HCEC 1CT (cell line): ENCODE data around the gene LRRC41.
"Not testable (repeated sequence)": the region's sequence is repeated elsewhere in the genome, so short reads cannot be mapped to it uniquely, and the experiment has no call there.

Source experiments
- DNase-seq: peaks from one replicate; pipeline ENCODE4 v3.0.0-alpha.2; 2017

The LRRC41 gene

DNA sequence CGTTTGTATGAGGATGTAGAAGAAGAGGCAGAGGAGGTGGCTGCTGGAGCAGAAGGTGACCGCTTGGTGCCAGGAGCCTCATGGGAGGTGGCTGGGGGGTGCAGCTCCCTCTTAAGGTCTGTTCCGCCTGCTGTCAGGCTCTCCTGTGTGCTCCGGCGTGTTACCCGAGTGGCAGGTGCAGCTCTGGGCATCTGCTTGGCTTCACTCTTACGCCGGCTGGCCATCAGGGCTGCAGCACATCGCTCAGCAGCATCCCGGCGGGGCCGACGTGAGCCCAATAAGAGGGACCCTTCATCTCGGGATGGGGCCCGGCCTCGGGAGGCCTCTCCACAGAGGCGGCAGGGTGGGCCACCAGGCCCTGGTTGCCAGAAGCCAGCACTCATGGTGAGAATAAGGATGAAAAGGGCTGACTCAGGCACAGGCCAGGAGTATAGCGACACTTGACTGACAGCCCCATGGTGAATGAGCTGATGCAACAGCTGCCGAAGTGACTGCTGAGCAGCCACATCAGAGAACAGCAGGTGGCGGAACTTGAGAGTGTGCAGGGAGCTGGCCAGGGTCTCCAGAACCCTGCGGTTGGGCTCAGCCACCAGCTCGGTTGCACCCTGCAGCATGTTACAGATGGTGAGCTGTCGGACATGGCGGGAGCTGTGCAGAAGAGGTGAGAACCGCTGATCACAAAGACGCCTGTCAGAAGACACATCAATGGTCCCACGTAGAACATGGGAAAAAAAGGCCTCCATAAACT lies 17.5 kb downstream of the LRRC41 start:
- no peak for DNase-seq

- DNase-seq: peak; percentile 37
Measured at GRCh38 chr1:46284597-46285564, 18.5 kb downstream of the LRRC41 start.

DNA sequence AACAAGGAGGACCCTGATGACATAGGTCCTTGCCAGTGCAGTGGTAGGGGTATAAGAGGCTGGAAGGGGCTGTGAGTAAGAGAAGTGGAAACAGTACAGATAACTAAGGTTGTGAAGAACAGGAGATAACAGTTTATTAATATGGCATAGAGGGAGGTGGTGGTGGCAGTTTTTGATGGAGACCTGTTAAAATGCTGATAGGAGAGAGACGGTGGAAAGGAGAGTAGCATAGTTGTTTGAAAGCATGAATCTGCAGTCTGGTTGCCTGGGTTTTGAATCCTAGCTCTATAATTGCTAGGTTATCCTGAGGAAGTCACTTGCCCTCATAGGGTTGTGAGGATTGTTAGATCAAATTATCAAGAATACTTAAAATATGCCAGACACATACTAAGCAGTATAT lies 19.4 kb downstream of the LRRC41 start:
- no peak for DNase-seq

DNA sequence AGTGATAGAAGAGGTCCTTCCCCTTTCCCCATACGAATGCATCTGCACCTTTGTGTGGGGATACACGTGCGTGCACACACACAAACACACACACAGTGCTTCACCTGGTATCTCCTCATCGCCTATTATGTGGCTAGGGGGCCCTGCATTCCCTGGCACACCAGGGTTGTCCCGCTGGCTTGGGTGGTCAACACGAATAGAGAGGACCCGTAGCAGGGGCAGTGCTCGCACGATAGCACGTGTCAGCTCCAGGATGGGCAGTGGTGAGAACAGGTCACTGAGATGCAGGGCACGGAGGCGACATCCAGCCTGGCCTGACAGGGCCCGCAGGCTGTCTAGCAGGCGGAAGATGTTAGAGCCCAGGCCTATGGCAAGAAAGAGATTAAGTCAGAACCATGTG lies 22.4 kb downstream of the LRRC41 start:
- DNase-seq: no peak

- no peak for DNase-seq
Measured at GRCh38 chr1:46280092-46280491, 23.3 kb downstream of the LRRC41 start.

- no peak for DNase-seq
Measured at GRCh38 chr1:46278807-46279206, 24.6 kb downstream of the LRRC41 start.

DNA sequence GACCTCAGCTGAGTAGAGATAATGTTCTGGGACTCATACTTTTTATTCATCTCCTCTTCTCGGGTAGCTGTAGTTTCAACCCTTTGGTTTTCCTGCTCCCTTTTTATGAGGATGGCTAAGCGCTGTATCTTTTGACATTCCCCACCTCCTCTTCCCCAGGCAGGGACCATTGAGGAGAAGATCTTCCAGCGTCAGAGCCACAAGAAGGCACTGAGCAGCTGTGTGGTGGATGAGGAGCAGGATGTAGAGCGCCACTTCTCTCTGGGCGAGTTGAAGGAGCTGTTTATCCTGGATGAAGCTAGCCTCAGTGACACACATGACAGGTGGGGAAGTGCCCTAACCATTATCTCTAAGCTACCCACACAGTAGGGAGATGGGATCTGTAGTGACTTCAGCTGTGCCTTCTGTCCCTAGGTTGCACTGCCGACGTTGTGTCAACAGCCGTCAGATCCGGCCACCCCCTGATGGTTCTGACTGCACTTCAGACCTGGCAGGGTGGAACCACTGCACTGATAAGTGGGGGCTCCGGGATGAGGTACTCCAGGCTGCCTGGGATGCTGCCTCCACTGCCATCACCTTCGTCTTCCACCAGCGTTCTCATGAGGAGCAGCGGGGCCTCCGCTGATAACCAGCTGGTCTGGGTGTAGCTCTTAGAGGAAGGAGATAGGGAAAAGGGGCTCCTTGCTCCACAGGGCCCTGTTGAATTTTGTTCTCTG lies 25.6 kb downstream of the LRRC41 start:
- DNase-seq: no peak

DNA sequence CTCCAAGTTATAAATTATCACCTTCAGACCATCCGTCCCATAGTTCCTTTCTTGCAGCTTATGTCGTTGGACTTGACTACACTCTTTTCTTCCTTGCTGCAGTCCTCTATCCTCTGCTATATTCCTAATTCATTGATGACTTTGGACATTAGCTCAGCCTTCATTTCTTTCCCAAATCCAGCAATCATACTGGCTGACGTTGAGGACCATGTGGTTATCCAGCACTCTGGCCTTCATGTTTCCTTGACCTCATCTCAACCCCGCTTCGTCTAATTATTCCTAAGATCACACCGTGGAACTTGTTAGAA lies 28.4 kb downstream of the LRRC41 start:
- DNase-seq: no peak

DNA sequence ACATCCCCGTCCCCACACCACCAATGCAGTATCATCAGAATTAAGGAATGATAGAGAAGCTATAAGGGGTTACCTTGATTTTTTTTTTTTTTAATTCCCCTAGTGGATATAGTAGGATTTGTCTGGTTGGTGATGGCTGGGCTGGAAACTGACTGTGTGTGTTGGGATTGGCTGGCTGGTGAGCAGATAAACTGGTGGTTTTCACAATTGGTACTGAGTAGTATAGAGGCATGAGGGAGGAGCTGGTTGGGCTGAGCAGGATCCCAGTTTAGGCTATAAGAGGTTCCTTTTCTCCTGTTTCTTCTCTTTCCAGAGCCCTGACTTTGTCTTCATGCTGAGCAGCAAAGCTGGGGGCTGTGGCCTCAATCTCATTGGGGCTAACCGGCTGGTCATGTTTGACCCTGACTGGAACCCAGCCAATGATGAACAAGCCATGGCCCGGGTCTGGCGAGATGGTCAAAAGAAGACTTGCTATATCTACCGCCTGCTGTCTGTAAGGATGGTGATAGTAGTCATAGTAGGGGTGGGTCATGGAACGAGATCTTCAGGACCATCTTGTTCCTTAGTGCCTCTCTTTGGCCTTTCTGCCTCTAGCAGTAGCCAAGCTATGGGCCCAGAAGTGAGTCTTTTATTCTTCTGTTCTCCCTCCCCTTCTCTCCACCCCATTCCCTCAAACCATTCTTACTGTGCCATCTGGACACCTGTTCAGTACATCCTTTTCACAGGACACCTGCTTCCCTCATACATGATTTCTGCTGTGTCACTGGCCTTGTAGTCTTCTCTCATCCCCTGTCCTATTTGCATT lies 29.0 kb downstream of the LRRC41 start:
- no peak for DNase-seq

GRCh38 chr1:46268578-46268977 lies 34.8 kb downstream of the LRRC41 start:
- no peak for DNase-seq

DNA sequence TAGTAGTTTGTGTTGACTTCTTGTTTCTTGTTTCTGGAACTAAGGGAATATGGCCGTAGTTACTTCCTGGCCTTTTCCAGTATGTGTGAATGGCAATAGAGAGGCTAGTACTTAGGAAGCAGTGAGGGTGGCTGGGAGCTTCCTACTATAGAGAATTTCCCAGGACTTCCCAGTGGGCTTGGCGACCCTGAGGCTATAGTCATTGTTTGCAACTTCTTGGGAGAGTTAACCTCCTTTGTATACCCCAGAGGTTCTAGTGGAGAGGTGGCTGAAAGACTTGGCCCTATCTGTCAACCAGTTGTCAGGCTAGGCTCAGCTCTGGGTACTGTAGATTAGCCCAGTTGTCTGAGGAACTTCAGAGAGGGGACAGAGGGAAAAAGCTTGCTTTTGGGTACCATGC lies 40.3 kb downstream of the LRRC41 start:
- DNase-seq: no peak

DNA sequence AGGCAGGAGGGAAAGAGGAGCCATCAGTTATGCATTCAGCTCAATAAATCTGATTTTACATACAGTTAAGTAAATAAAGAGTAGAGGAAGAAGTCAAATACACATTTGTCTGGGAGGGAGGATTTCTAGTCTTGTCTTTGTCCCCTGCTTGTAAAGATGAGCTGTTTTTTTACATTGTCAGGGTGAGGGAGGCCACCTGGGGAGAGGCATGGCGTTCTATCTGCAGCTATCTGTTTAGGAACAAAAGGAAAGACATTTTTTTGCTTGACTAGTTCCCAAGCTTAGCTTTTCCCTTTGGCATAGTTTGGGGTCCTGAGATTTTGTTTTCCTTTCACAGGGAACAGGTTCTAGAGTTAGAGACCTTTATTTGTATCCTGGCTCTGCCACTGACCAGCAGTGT lies 40.9 kb downstream of the LRRC41 start:
- no peak for DNase-seq

- DNase-seq: no peak
Measured at GRCh38 chr1:46256523-46256922, 46.9 kb downstream of the LRRC41 start.

DNA sequence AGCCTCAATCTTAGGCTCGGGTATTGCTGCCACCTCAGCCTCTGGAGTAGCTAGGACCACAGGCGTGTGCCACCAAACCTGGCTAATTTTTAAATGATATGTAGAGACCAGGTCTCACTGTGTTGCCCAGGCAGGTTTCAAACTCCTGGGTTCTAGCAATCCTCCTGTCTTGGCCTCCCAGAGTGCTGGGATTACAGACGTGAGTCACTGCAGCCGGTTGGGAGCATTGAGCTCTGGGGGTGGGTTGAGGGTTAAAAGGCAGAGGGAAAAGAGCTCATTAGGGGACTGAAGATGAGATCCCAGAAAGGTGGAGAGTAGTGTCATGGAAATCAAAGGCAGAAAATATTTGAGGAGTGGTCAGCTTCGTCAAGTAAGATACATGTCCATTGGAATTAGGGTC lies 48.7 kb downstream of the LRRC41 start:
- no peak for DNase-seq

DNA sequence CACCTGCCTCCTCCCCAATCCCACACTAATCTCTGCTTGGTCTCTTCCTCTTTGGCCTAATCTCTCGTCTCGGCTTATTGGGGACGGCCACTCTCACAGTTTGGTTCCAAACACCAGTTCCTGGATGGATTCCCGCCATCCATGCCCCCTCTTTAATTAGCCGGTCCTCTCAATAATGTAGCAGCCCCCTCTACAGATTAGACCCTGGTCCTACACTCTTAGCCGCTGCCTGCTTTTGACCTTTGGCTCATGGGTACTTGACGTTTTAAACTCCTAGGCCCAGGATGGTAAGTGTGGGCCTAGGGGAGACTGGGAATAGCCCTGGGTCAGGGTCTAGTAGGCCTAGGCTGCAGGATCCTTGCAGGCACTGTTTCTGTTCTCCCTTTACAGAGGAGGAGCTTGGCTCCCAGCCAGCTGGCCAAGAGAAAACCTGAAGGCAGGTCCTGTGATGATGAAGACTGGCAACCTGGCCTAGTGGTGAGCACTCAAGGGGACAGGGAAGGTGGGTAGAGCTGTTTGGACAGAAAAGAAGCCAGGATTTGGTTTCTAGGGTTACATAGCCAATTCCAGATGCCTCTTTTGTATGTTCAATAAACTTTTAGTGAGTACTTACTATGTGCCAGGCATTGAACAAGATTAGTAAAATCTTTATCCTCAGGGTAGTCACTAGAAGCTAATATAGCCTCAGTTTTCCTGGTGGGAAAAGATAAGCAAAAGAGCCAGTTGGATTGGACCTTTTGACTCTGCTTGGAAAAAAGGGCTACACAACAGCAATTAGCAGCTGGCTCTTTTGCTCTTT lies 55.1 kb downstream of the LRRC41 start:
- peak; percentile 11 for DNase-seq

GRCh38 chr1:46247436-46248121 lies 55.8 kb downstream of the LRRC41 start, which contains the start of gene RAD54L:
Gene RAD54L, plus strand, starts transcription at chr1:46247763. Its CDS starts 643 bp downstream, at chr1:46248406.
- DNase-seq: peak; percentile 100

DNA sequence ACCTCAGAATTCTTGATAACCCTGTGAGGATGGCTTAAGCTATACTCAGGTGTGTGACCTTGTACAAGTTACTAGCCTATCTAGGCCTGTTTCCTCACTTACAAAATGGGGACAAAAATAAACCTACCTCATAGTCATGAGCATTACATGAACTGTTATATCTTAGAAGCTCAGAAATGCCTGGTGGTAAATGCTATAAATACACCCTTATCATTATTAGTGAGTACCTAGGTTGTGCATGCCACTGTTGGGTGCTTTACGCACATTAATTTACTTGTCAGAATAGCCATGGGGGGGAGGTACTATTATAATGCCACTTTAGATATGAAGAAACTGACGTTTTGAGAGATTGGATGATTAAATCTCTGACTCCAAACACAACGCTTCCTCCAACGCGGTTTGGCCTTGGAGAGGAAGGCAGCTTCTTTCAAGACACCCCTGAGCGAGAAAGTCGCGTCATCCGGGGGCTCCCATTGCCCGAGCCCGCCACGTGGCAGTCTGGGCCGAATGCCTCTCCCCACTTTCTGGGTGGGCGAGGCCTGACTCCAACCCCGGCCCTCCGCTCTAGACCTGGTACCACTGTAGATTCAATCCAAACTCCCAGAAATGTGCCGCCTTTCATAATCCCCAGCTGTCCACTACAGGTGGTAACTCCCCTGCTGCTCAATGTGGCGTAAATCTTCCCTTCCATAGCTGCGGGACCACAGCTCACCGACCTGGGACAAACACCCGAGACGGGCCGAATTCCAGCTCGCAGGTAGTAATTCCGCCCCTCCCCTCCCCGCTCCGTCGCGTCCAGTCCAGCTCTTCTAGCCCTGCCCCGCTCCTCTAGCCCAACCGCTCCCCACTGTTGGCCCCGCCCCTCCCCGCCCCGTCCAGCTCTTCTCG lies 56.6 kb downstream of the LRRC41 start:
- DNase-seq: peak; percentile 28

GRCh38 chr1:46246136-46246535 lies 57.3 kb downstream of the LRRC41 start:
- DNase-seq: not testable (repeated sequence)

DNA sequence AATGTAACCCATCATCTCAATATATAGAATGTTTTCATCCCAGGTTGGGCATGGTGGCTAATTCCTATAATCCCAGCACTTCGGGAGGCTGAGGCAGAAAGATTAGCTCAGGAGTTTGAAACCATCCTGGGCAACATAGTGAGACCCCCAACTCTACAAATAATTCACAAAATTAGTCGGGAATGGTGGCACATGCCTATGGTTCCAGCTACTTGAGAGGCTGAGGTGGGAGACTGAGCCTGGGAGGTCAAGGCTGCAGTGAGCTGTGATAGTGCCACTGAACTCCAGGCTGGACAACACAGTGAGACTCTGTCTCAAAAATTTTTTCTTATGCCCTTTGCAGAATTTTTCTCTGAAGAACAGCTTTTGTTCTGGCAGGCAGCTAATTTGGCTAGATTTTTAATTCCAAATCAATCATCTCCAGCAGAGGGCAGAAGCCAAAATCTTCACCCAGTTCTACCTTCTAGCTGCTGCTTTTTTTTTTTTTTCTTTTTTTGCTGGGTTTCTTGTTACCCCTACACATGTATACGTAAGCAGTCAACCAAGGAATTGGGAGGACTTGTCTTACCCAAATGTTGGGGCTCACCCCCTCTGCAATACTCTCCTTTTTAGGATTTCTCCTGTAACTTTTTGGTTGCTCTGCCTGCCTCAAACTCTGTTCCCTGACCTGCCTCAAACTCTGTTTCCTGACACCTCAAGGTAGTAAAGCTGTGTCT lies 58.6 kb downstream of the LRRC41 start:
- DNase-seq: peak; percentile 24
